ENCODE data around the gene ESF1.

GRCh38 chr20:13814672-13815071 is 30.0 kb upstream of the ESF1 start:
- TF ChIP-seq POLR2A (IDR thresholded peaks at IDR 0.05; ENCODE audit: low read depth, low read length) (no peak), POLR2AphosphoS5 (IDR thresholded peaks at IDR 0.05; ENCODE audit: low read depth, low read length) (no peak), TAF1 (IDR thresholded peaks at IDR 0.05; ENCODE audit: low read depth, low read length) (no peak), SPI1 (IDR thresholded peaks at IDR 0.05; ENCODE audit: low read depth, low read length) (no peak), PAX5 (IDR thresholded peaks at IDR 0.05; ENCODE audit: insufficient read depth, low read length, severe bottlenecking) (no peak)
